GM21619 (cell line): ENCODE results near the gene RAN.
"Not testable (repeated sequence)": the region's sequence is repeated elsewhere in the genome, so short reads cannot be mapped to it uniquely, and the experiment has no call there.

Experiments used
- ATAC-seq: cut with Tn5 transposase; IDR thresholded peaks from one replicate; pipeline ENCODE4 v1.9.1; 2021; ENCODE audit not compliant: unreplicated experiment

The RAN gene

DNA sequence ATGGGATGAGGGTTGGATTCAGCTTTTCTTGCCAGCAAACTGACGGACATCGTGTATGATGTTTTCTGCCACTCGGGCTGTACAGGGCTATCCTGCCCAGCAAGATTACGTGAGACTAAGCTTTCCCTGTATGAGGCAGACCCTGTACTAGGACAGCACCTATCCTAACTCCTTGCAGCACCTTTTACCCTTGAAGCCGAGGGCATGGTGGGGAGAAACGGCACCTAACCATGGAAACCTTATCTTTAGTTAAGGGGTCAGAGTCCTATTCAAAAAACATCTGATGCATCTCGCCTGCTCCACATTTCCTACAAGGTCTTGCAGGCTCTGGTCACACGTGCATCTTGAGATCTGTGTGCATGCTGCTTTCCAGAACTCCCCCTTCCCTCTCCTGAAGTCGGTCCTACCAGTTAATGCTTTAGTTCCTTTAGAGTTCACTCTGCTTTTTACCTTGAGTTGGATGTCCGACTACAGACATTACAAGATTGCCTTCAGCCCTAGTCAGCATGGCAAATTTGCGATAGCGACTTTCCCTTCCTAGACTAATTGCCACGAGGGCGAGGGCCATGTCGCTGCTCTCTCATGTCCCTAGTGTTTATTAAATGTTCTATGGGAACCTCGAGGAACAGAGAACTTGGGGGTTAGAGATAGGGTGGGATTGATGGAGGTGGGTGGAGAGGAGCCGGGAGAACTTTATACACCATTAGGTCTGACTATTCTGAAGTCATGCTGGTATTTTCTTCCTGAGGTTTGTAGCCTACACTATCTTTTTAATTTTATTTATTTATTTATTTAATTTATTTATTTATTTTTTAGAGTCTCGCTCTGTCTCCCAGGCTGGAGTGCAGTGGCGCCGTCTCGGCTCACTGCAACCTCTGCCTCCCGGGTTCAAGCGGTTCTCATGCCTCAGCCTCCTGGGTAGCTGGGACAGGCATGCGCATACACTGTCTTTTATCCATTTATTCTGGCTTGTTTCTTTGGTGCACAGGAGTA, 6.6 kb downstream of the RAN start:
- no peak for ATAC-seq

DNA sequence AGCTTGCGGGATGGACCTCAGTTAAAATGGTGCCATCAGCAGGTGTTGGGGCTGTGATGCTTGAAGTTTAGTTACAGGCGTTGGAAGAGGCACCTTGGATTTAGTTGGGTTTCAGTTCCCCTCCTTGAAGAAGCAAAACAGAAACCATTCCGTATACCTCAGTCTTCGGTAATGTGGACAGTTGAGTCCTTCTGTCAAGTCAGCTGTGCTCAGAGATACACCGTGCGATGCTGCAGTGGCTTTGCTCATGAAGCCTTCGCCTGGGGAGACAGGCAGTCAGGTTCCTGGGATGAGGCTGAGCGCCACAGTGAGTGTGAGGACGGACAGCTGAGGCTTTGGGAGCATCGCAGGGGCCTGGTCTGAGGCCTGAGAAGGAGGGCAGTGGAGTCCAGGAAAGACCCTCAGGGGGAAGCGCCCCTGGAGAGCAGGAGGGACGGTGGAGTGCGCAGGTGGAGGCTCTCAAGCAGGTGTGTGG, 7.4 kb downstream of the RAN start:
- peak; percentile 83 for ATAC-seq

GRCh38 chr12:130879781-130880389, 8.0 kb downstream of the RAN start:
- no peak for ATAC-seq

DNA sequence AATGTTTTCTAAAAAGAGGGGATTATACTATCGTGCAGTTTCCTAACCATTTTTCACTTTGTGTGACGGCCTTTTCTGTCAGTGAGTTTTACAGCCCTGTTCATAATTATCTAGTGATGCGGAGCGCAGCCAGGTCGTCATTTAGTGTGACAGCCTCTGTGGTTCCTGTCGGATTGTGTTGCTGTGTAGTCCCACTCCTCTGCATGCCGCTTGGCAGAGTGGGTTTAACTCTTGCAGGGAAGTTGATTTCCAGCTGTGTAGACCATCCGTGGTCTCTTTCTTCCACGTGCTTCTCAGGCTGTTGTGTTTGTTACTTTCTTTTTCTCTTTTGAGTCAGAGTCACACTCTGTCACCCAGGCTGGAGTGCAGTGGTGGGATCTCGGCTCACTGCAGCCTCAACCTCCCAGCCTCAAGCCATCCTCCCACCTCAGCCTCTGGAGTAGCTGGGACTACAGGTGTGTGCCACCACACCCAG, 8.6 kb downstream of the RAN start:
- peak; percentile 42 for ATAC-seq

GRCh38 chr12:130881046-130881445, 9.2 kb downstream of the RAN start:
- no peak for ATAC-seq

GRCh38 chr12:130881548-130881947, 9.7 kb downstream of the RAN start:
- no peak for ATAC-seq

GRCh38 chr12:130887190-130887589, 15.3 kb downstream of the RAN start:
- ATAC-seq, result not testable (repeated sequence)

- ATAC-seq, result no peak
Observed at GRCh38 chr12:130904064-130904463, 32.2 kb downstream of the RAN start.

- not testable (repeated sequence) for ATAC-seq
Observed at GRCh38 chr12:130904936-130905455, 33.1 kb downstream of the RAN start.

DNA sequence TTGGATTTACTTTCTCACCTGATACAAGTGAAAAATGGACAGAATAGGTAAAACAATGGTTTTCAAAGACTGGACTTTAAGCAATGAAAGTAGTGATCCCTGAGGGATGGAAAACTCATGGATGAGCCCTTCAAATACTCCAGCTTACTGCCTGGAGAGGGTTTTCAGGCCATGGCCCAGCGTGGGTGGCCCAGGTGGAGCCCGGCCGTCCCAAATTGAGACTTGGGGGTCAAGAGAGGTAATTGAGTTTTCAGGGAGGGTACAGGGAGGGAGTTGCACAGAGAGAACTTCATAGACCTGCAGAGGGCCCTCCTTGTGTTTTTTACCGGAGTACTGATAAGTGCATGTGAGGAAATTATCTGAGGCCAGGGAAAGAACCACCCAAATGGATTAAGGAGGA, 37.2 kb downstream of the RAN start:
- no peak for ATAC-seq

GRCh38 chr12:130911193-130911592, 39.3 kb downstream of the RAN start:
- no peak for ATAC-seq

DNA sequence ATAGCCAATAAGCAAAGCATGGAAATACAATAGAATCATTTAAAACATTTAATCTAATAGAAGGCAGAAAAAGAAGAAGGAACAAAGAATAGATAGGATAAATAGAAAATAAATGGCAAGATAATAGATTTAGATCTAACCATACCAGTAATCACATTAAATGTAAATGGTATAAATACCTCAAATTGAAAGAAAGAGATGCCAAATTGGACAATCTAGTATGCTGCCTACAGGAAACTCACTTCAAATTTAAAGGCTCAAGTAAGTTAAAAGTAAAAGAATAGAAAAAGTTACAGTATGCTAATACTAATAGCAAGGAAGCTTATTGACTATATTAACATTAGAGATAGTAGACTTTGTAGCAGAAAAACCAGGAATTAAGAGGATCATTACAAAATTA, 40.1 kb downstream of the RAN start:
- ATAC-seq, result no peak

DNA sequence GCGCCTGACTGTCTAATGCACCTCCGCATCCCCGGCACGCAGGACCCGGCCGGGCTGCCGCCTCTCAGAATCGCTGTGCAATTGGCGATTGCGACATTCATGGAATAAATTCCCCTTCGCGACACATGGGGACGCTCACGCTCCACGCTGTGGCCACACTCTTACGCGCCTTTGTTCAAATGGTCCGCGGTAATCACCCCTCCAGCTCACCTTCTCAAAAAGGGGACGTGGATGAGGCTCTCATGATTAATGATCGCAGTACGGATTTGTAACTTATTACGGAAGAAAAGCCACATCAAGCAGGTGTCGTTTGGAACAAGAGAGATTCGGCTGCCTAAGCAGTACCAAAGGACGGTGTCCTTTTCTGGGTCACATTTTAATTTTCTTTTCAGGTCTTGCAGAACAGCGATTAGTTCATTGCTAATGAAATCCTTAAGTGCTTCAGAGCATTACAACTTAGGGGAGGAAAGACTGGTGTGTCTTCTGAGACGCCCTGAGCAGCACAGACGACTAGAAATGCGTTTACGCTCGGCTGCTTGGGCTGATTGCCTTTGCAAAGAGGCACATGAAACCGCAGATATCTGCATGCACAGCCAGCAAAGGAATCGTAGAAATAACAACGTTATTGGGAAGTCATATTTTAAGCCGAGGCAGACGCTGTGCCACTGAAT, 44.5 kb downstream of the RAN start:
- ATAC-seq, result no peak

GRCh38 chr12:130917607-130918006, 45.7 kb downstream of the RAN start:
- ATAC-seq, result no peak

DNA sequence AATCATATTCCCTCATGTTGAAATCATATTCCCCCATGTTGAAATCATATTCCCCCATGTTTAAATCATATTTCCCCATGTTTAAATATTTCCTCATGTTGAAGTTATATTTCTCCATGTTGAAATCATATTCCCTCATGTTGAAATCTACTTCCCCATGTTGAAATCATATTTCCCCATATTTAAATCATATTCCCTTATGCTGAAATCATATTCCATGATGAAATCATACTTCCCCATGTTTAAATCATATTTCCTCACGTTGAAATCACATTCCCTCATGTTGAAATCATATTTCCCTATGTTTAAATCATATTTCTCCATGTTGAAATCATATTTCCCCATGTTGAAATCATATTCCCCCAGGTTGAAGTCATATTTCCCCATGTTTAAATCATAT, 47.2 kb downstream of the RAN start:
- no peak for ATAC-seq

DNA sequence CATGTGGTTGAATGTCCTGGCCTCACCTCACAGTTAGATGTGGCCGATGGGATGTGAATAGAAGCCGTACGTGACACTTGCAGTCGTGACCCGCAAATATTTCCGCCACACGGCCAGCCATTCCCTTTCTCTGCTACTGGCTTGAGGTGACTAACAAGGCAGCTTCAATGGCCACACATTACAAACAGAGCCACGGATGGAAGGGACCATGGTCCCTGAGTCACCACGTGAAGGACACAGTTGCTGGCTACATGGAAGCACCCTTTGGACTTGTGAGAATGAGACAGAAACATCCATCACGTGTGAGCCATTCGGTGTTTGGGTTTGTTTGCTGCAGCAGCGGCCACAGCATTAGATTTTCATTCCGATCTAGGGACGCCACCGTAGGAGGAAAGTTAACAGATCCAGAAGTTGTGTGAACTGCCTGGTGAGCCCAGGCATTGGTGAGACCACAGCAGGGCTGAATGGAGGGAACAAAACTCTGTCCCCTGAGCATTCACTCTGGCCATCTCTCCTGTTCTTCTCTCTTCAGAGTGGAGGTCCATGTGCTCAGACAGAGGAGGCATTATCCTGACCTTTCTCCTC, 48.3 kb downstream of the RAN start:
- no peak for ATAC-seq

DNA sequence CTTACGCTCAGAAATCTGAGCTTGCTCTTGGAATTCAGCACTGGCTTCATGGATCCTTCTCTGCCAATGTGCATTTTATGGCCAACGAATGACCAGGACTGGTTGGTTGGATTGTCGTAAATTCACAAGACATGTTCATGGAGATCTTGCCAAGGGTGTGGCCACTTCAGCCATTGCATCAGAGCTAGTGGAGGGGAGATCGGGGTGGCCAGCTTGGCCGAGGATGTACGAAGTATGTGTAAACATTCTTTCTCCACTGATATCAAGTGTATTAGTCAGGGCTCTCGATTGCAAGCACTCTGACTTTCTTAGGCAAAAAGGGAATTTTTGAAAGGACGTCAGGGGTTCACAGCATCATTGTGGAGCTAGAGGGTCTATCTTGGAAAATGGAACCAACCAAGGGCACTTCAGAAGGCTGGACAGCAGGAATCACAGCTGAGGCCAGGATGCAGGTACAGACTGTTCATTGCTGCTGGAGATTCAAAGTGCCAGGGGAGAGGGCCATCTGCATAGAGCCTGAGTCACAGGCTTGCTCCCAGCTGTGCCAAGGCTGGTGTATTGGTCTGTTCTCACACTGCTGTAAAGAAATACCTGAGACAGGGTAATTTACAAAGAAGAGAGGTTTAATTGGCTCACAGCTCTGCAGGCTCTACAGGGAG, 49.0 kb downstream of the RAN start:
- ATAC-seq, result no peak

- ATAC-seq, result no peak
Observed at GRCh38 chr12:130922511-130922953, 50.7 kb downstream of the RAN start.

DNA sequence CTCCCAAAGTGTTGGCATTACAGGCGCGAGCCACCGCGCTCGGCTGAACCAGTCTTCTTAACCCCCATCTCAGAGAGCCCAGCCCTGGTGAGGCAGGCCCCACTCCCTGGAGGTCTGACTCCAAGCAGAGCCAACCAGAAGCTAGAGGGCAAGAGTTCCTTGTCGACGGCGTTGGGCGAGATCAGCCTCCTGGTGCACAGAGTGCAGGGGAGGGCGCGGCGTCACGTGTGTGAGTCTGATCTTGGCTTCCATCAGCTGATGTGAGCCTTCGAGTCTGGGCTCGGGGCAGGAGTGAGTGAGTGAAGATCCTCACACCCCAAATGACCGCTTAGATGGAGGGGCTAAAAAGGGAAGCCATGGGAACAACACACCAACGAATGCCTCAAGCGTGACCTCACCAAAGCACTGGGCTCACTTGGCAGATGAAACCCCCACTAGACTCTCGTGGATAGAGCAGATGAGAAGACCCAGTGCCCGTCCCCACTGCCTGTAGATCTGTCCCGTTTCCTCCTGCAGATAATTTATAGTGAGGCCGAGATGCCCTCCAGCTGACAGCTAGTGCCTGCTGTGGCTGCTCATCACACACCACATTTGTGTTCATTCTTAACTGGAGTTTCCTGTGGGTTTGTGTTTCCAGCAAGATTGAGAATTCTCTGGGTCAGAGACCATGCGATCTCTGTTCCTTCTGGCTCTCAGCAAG, 53.2 kb downstream of the RAN start:
- no peak for ATAC-seq

- ATAC-seq, result no peak
Observed at GRCh38 chr12:130925666-130926015, 53.8 kb downstream of the RAN start.
